ENCODE results near the gene TBC1D22A.

- TF ChIP-seq TEAD4 (IDR thresholded peaks at IDR 0.05; ENCODE audit: borderline replicate concordance, insufficient read depth) = no peak
- no peak for TF ChIP-seq USF2 (IDR thresholded peaks at IDR 0.05; ENCODE audit: borderline replicate concordance, low read depth, low read length)
- no peak for TF ChIP-seq PBX3 (IDR thresholded peaks at IDR 0.05)
- no peak for TF ChIP-seq CTCF (IDR thresholded peaks at IDR 0.05)
- TF ChIP-seq REST (IDR thresholded peaks at IDR 0.05; ENCODE audit: low read depth, low read length) = no peak
- TF ChIP-seq RAD21 (IDR thresholded peaks at IDR 0.05; ENCODE audit: low read length) = no peak
- no peak for TF ChIP-seq TAF1 (IDR thresholded peaks at IDR 0.05; ENCODE audit: borderline replicate concordance, low read depth, low read length)
- TF ChIP-seq ZBTB33 (IDR thresholded peaks at IDR 0.05; ENCODE audit: borderline replicate concordance, low read depth) = no peak
- no peak for TF ChIP-seq POLR2AphosphoS5 (IDR thresholded peaks at IDR 0.05; ENCODE audit: low read depth, low read length)
Measured at GRCh38 chr22:46761017-46761416, 1.4 kb upstream of the TBC1D22A start.
